HEK293T (cell line): ENCODE measurements around the gene GPHA2.

Experiments
- HDGF ChIP-seq: fragments of 450-650 bp; IDR thresholded peaks from 2 replicates; pipeline ENCODE4 v1.6.1; 2017; ENCODE audit warnings: antibody characterized with exemption, borderline replicate concordance
- SP1 ChIP-seq: fragments of 450-650 bp; IDR thresholded peaks from 2 replicates; pipeline ENCODE4 v1.6.1; 2017
- SUZ12 ChIP-seq: fragments of 450-650 bp; IDR thresholded peaks from 2 replicates; pipeline ENCODE4 v1.6.1; 2016; ENCODE audit warnings: mild to moderate bottlenecking

GRCh38 chr11:64894812-64895452 lies 40.8 kb downstream of the GPHA2 start:
- no peak for TF ChIP-seq HDGF
- no peak for TF ChIP-seq SUZ12
- TF ChIP-seq SP1: no peak
